ENCODE measurements around the gene ZBTB43. TPM values are rescaled to one million over a fixed set of nuclear protein-coding genes. Genes with fewer than 3 reads are reported as not detected.

The ZBTB43 gene
- total and polyA plus RNA-seq, 2 experiments from 2014 or later, result 9.7 to 11.8 TPM

DNA sequence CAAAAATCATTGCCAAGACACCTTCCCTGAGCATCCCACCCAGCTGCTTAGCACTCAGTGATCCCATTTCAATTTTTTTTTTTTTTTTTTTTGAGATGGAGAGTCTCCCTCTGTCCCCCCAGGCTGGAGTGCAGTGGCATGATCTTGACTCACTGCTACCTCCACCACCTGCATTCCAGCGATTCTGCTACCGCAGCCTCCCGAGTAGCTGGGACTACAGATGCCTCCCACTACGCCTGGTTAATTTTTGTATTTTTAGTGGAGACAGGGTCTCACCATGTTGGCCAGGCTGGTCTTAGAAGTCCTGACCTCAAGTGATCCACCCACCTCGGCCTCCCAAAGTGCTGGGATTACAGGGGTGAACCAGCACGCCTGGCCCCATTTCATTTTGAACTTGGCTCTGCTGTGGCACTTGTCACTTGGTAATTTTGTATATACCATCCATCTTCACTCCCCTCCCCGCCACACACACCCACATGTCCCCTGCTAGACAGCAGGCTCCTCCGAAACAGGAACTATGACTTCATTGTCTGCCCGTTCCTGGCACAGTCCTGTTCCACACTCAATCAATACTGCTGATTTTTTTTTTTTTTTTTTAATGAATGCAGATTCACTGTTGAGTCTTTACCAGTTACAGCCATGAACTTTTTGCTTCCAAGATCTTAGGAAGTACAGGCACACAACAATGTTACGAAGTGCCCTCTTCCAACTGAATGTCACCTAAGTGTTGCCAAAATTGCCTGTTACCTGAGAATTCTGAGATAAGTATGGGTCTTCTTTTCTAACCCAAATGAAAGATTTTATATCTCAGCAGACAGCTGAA, 38.3 kb downstream of the ZBTB43 start:
- Histone ChIP-seq H2AFZ (no peak overlapping the region), H3F3A (replicated peaks; ENCODE audit: low read depth) (no peaks in the 10 kb centered on the region), H3K4me1 (ENCODE audit: insufficient read depth) (no peaks in the 10 kb centered on the region), H3K79me2 (replicated peaks; ENCODE audit: insufficient read depth) (no peaks in the 10 kb centered on the region), H3K4me2 (no peak overlapping the region), H3K36me3 (ENCODE audit: insufficient read depth) (no peaks in the 10 kb centered on the region; the same call in 1 of the 2 replicates), H3K9me2 (ENCODE audit: insufficient read depth) (no peaks in the 10 kb centered on the region), H4K20me1 (replicated peaks; ENCODE audit: insufficient read depth) (no peaks in the 10 kb centered on the region; the same call in 1 of the 2 replicates), H3K27ac (ENCODE audit: low read depth) (no peak overlapping the region), H3K4me3 (no peak overlapping the region), H3K27me3 (ENCODE audit: insufficient read depth) (no peaks in the 10 kb centered on the region)
- Mint-ChIP-seq H3K36me3 (ENCODE audit: low read depth) (no peaks in the 10 kb centered on the region), H3K4me3 (no peak overlapping the region), H3K4me1 (peaks cover 4% of the 10 kb centered on the region), H3K27ac (no peak overlapping the region), H3K27me3 (ENCODE audit: insufficient read depth, low read depth, poor library complexity) (peaks cover 1% of the 10 kb centered on the region), H3K9me3 (no peaks in the 10 kb centered on the region)
- DNase-seq (ENCODE audit: low spot score), result no peak
- TF ChIP-seq, protein P1, sequence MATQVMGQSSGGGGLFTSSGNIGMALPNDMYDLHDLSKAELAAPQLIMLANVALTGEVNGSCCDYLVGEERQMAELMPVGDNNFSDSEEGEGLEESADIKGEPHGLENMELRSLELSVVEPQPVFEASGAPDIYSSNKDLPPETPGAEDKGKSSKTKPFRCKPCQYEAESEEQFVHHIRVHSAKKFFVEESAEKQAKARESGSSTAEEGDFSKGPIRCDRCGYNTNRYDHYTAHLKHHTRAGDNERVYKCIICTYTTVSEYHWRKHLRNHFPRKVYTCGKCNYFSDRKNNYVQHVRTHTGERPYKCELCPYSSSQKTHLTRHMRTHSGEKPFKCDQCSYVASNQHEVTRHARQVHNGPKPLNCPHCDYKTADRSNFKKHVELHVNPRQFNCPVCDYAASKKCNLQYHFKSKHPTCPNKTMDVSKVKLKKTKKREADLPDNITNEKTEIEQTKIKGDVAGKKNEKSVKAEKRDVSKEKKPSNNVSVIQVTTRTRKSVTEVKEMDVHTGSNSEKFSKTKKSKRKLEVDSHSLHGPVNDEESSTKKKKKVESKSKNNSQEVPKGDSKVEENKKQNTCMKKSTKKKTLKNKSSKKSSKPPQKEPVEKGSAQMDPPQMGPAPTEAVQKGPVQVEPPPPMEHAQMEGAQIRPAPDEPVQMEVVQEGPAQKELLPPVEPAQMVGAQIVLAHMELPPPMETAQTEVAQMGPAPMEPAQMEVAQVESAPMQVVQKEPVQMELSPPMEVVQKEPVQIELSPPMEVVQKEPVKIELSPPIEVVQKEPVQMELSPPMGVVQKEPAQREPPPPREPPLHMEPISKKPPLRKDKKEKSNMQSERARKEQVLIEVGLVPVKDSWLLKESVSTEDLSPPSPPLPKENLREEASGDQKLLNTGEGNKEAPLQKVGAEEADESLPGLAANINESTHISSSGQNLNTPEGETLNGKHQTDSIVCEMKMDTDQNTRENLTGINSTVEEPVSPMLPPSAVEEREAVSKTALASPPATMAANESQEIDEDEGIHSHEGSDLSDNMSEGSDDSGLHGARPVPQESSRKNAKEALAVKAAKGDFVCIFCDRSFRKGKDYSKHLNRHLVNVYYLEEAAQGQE (IDR thresholded peaks at IDR 0.05; ENCODE audit: unreplicated experiment), result no peak
- TF ChIP-seq, protein P2, sequence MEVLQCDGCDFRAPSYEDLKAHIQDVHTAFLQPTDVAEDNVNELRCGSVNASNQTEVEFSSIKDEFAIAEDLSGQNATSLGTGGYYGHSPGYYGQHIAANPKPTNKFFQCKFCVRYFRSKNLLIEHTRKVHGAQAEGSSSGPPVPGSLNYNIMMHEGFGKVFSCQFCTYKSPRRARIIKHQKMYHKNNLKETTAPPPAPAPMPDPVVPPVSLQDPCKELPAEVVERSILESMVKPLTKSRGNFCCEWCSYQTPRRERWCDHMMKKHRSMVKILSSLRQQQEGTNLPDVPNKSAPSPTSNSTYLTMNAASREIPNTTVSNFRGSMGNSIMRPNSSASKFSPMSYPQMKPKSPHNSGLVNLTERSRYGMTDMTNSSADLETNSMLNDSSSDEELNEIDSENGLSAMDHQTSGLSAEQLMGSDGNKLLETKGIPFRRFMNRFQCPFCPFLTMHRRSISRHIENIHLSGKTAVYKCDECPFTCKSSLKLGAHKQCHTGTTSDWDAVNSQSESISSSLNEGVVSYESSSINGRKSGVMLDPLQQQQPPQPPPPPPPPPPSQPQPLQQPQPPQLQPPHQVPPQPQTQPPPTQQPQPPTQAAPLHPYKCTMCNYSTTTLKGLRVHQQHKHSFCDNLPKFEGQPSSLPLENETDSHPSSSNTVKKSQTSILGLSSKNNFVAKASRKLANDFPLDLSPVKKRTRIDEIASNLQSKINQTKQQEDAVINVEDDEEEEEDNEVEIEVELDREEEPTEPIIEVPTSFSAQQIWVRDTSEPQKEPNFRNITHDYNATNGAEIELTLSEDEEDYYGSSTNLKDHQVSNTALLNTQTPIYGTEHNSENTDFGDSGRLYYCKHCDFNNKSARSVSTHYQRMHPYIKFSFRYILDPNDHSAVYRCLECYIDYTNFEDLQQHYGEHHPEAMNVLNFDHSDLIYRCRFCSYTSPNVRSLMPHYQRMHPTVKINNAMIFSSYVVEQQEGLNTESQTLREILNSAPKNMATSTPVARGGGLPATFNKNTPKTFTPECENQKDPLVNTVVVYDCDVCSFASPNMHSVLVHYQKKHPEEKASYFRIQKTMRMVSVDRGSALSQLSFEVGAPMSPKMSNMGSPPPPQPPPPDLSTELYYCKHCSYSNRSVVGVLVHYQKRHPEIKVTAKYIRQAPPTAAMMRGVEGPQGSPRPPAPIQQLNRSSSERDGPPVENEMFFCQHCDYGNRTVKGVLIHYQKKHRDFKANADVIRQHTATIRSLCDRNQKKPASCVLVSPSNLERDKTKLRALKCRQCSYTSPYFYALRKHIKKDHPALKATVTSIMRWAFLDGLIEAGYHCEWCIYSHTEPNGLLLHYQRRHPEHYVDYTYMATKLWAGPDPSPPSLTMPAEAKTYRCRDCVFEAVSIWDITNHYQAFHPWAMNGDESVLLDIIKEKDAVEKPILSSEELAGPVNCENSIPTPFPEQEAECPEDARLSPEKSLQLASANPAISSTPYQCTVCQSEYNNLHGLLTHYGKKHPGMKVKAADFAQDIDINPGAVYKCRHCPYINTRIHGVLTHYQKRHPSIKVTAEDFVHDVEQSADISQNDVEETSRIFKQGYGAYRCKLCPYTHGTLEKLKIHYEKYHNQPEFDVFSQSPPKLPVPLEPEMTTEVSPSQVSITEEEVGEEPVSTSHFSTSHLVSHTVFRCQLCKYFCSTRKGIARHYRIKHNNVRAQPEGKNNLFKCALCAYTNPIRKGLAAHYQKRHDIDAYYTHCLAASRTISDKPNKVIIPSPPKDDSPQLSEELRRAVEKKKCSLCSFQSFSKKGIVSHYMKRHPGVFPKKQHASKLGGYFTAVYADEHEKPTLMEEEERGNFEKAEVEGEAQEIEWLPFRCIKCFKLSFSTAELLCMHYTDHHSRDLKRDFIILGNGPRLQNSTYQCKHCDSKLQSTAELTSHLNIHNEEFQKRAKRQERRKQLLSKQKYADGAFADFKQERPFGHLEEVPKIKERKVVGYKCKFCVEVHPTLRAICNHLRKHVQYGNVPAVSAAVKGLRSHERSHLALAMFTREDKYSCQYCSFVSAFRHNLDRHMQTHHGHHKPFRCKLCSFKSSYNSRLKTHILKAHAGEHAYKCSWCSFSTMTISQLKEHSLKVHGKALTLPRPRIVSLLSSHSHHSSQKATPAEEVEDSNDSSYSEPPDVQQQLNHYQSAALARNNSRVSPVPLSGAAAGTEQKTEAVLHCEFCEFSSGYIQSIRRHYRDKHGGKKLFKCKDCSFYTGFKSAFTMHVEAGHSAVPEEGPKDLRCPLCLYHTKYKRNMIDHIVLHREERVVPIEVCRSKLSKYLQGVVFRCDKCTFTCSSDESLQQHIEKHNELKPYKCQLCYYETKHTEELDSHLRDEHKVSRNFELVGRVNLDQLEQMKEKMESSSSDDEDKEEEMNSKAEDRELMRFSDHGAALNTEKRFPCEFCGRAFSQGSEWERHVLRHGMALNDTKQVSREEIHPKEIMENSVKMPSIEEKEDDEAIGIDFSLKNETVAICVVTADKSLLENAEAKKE (CRISPR knock-in tag; IDR thresholded peaks at IDR 0.05), result no peak
- TF ChIP-seq, protein P3, sequence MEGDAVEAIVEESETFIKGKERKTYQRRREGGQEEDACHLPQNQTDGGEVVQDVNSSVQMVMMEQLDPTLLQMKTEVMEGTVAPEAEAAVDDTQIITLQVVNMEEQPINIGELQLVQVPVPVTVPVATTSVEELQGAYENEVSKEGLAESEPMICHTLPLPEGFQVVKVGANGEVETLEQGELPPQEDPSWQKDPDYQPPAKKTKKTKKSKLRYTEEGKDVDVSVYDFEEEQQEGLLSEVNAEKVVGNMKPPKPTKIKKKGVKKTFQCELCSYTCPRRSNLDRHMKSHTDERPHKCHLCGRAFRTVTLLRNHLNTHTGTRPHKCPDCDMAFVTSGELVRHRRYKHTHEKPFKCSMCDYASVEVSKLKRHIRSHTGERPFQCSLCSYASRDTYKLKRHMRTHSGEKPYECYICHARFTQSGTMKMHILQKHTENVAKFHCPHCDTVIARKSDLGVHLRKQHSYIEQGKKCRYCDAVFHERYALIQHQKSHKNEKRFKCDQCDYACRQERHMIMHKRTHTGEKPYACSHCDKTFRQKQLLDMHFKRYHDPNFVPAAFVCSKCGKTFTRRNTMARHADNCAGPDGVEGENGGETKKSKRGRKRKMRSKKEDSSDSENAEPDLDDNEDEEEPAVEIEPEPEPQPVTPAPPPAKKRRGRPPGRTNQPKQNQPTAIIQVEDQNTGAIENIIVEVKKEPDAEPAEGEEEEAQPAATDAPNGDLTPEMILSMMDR (conservative IDR thresholded peaks at IDR 0.05; ENCODE audit: low read depth in 2 of 2), result no peak
- no peak for TF ChIP-seq STAT1 (IDR thresholded peaks at IDR 0.05; ENCODE audit: unreplicated experiment)
- TF ChIP-seq, protein P4, sequence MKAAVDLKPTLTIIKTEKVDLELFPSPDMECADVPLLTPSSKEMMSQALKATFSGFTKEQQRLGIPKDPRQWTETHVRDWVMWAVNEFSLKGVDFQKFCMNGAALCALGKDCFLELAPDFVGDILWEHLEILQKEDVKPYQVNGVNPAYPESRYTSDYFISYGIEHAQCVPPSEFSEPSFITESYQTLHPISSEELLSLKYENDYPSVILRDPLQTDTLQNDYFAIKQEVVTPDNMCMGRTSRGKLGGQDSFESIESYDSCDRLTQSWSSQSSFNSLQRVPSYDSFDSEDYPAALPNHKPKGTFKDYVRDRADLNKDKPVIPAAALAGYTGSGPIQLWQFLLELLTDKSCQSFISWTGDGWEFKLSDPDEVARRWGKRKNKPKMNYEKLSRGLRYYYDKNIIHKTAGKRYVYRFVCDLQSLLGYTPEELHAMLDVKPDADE (IDR thresholded peaks at IDR 0.05), result no peak
- no peak for ATAC-seq

Measured in GM23338 (cell line).